ENCODE data around the gene TWF2. TPM values are rescaled to one million over a fixed set of nuclear protein-coding genes. Genes with fewer than 3 reads are reported as not detected.

TWF2 gene
- total and polyA plus RNA-seq, 9 of the 15 experiments (the other 6 are each of a cell fraction or from before 2014, with no cell fraction given): 0.11 to 61.9 (median 29.7) TPM

GRCh38 chr3:52188556-52188955 is 50.4 kb downstream of the TWF2 start:
- Histone ChIP-seq H3K4me2 (ENCODE audit: insufficient read depth, low read length) (peak overlapping the region; percentile 36; the same call in 1 of the 2 replicates), H2AFZ (ENCODE audit: low read depth, low read length) (no peak overlapping the region), H3K36me3 (ENCODE audit: control insufficient read depth, insufficient read depth, low read length) (no peaks in the 10 kb centered on the region), H3K27ac (ENCODE audit: extremely low read depth, low read depth, low read length) (no peak overlapping the region), H3K27me3 (ENCODE audit: control insufficient read depth in 2 of 2, insufficient read depth in 2 of 2, low read length in 2 of 2) (no peaks in the 10 kb centered on the region), H3K9ac (ENCODE audit: insufficient read depth in 1 of 2, low read depth in 2 of 2, low read length in 2 of 2) (peak overlapping the region in 1 of 2 experiments; percentile 22; a peak in 1 of 4 replicates), H3K9me1 (ENCODE audit: control insufficient read depth, insufficient read depth, low read length) (peaks cover 9% of the 10 kb centered on the region), H3K9me3 (replicated peaks; ENCODE audit: control insufficient read depth, insufficient read depth, low read depth, low read length) (no peaks in the 10 kb centered on the region), H4K20me1 (replicated peaks; ENCODE audit: control insufficient read depth, insufficient read depth, low read length) (0 out of 2 replicates have a peak, but pooled peaks cover 6% of the 10 kb centered on the region), H3K79me2 (ENCODE audit: control insufficient read depth, insufficient read depth, low read length) (no peaks in the 10 kb centered on the region), H3K4me3 (no peak overlapping the region), H3K4me1 (replicated peaks in 1 of 2; ENCODE audit: control insufficient read depth in 2 of 2, insufficient read depth in 2 of 2, low read length in 2 of 2) (peaks cover 35 to 42% of the 10 kb centered on the region in 2 experiments)
- DNase-seq (ENCODE audit: extremely low read depth in 1 of 4, low spot score in 3 of 4) (peak in 1 of 4 experiments; percentile 30), FAIRE-seq (peak; percentile 65), ATAC-seq (peak; percentile 47)
- no TSS peak for BruUV-seq (replicated peaks)
- WGBS (ENCODE audit: insufficient coverage, low coverage, missing lambda C conversion rate): 27% methylated on average over 1 of the region's 1 CpG
- TF ChIP-seq HLTF (IDR thresholded peaks at IDR 0.05) (no peak), BHLHE40 (IDR thresholded peaks at IDR 0.05; ENCODE audit: low read length) (no peak), CLOCK (CRISPR knock-in tag; IDR thresholded peaks at IDR 0.05; ENCODE audit: borderline replicate concordance) (no peak), TCF3 (CRISPR knock-in tag; IDR thresholded peaks at IDR 0.05) (0 out of 2 replicates have a peak, but pooled peaks have one; percentile 17), KDM4B (IDR thresholded peaks at IDR 0.05; ENCODE audit: borderline replicate concordance in 2 of 2, low read depth in 1 of 2) (no peak), HNRNPUL1 (IDR thresholded peaks at IDR 0.05; ENCODE audit: low read length) (no peak), NKRF (IDR thresholded peaks at IDR 0.05; ENCODE audit: borderline replicate concordance) (no peak), FOXP1 (CRISPR knock-in tag; IDR thresholded peaks at IDR 0.05) (0 out of 2 replicates have a peak, but pooled peaks have one; percentile 15), HNRNPLL (IDR thresholded peaks at IDR 0.05; ENCODE audit: low read depth, low read length, poor library complexity, severe bottlenecking) (no peak), TFAM (CRISPR knock-in tag; conservative IDR thresholded peaks at IDR 0.05) (no peak), NCOA1 (IDR thresholded peaks at IDR 0.05; ENCODE audit: low read depth) (no peak), KAT7 (CRISPR knock-in tag; IDR thresholded peaks at IDR 0.05; ENCODE audit: borderline replicate concordance) (0 out of 2 replicates have a peak, but pooled peaks have one; percentile 13), CBFA2T3 (IDR thresholded peaks at IDR 0.05) (0 out of 2 replicates have a peak, but pooled peaks have one; percentile 13), ZNF140 (CRISPR knock-in tag; IDR thresholded peaks at IDR 0.05) (no peak), GTF2B (IDR thresholded peaks at IDR 0.05; ENCODE audit: extremely low read depth, insufficient read length) (no peak), ATF1 (CRISPR knock-in tag; IDR thresholded peaks at IDR 0.05) (no peak), ATF1 (tag; IDR thresholded peaks at IDR 0.05) (no peak), COPS2 (conservative IDR thresholded peaks at IDR 0.05) (no peak)
- intact Hi-C loops (cut with micrococcal nuclease): no loop called here
- in situ Hi-C loops (cut with MboI): no loop called here
- POLR2A ChIA-PET: interaction anchor here (0.5 to 1.3 kb wide), 4 partner anchors 8 to 193 kb away, joined by 3 to 4 read pairs (median 4); partner anchors contain the start of gene RPL29
- CTCF ChIA-PET (ENCODE audit: low intra/inter-chr PET ratio): no interaction called here

Measured in K562 (cell line).